K562 (cell line): ENCODE data around the gene BCL10. TPM values are rescaled to one million over a fixed set of nuclear protein-coding genes. Genes with fewer than 3 reads are reported as not detected.

Experiments used
- ADNP ChIP-seq: fragments of 200-800 bp; sonication (Bioruptor generic); IDR thresholded peaks from 2 replicates; pipeline ENCODE4 v1.6.1; 2016; ENCODE audit warnings: missing genetic modification characterization, missing compliant biosample characterization
- FOXP4 ChIP-seq: sonication (generic); formaldehyde crosslinking; IDR thresholded peaks from 2 replicates; pipeline ENCODE4 v1.8.0; 2022; ENCODE audit warnings: mild to moderate bottlenecking, missing genetic modification reagents, borderline replicate concordance
- MYC ChIP-seq, 2 experiments: fragments of 250-450 bp in 1 of 2; sonication (Bioruptor Pico) in 1 of 2; IDR thresholded peaks; 2 replicates each; pipeline versions ENCODE4 v1.5.1 to v1.6.1; 2012 to 2021; ENCODE audit warnings: low read depth in 2 of 2, borderline replicate concordance in 1 of 2, improper control_type of control experiment in 1 of 2, low read length in 1 of 2, mild to moderate bottlenecking in 1 of 2, moderate library complexity in 1 of 2
- POLR2A ChIP-seq: fragments of 450-650 bp; conservative IDR thresholded peaks from 2 replicates; pipeline ENCODE4 v1.6.1; 2016
- PREB ChIP-seq: sonication (generic); formaldehyde crosslinking; IDR thresholded peaks from 2 replicates; pipeline ENCODE4 v1.8.1; 2023; ENCODE audit warnings: mild to moderate bottlenecking, missing genetic modification reagents
- STAG1 ChIP-seq: sonication (generic); formaldehyde crosslinking; IDR thresholded peaks from 2 replicates; pipeline ENCODE4 v1.5.0; 2020; ENCODE audit warnings: missing genetic modification reagents, borderline replicate concordance
- ZNF3 ChIP-seq: fragments of 250-450 bp; sonication (Bioruptor Pico); IDR thresholded peaks from 2 replicates; pipeline ENCODE4 v1.5.0; 2021; ENCODE audit warnings: mild to moderate bottlenecking, moderate library complexity
- ZNF318 ChIP-seq, 2 experiments: fragments of 450-650 bp; IDR thresholded peaks; 2 replicates each; pipeline ENCODE4 v1.6.1; 2016; ENCODE audit warnings: mild to moderate bottlenecking in 2 of 2, borderline replicate concordance in 1 of 2, low read depth in 1 of 2, moderate library complexity in 1 of 2
- polyA plus RNA-seq, 8 experiments: library from polyadenylated mRNA; depleted of rRNA in 4 of 8; stranded (reverse) in 5 of 8; unstranded in 3 of 8; fragments of >200 nt; fragmentation: Nextera tagmentation in 2 of 8; fragmentation: Illumina TruSeq in 1 of 8; extraction: Ambion mirVana in 2 of 8; extraction: Trizol in 1 of 8; gene quantifications; 2 replicates each; pipeline versions ENCODE4 v1.2.1 to v1.2.3, GENCODE V29; 2011 to 2014; ENCODE audit warnings: inconsistent platforms in 1 of 8, missing spikeins in 1 of 8
- total RNA-seq, 7 experiments: library from RNA; depleted of rRNA in 6 of 7; stranded (reverse); fragments of >200 nt in 6 of 7; fragmentation: Illumina TruSeq in 2 of 7; extraction: Trizol in 2 of 7; gene quantifications; 2 replicates each; pipeline versions ENCODE4 v1.2.1 to v1.2.3, GENCODE V29; 2011 to 2021; ENCODE audit warnings: low replicate concordance in 1 of 7
- TF ChIP-seq, protein P1 (sequence below): fragments of 450-650 bp; IDR thresholded peaks from 2 replicates; pipeline ENCODE4 v1.7.1; 2018; ENCODE audit warnings: mild to moderate bottlenecking, low read depth; ENCODE audit not compliant: partially characterized antibody

BCL10 gene
- total and polyA plus RNA-seq, 9 of the 15 experiments (the other 6 are each of a cell fraction or from before 2014, with no cell fraction given) = 8.0 to 19.4 (median 12.3) TPM

DNA sequence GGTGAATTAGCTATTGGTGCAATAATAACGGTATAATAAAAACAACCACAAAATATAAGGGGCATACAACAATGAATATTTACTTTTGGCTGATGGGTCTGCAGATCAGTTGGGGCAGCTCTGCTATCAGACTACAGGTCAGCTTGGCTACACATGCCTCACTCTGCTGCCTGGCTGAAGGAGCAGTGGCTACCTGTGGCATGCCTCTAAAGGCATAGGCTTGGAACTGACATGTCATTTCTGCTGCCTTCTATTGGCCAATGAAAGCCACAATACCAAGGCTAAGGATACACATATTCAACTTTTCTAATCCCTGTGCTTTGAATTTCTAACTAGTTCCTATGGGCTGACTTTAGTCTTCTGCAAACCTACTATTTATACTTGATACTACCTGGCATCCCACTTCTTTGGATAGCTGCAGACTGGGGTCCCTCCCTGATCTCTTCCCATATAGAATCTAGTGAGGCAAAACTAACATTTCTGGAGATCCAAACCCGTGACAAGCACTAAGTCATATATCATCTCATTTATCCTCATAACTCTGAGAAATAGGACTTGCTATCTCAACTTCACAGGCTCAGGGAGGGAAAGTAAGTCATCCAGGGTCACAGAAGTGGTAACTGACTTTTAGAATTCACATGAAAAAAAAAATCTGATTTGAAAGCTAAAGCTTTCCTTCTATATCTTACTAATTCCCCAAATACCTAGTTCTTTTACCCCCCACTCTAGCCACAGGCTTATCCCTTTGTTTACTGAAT lies 56.4 kb downstream of the BCL10 start (continued):
- TF ChIP-seq ZNF318 (IDR thresholded peaks at IDR 0.05; ENCODE audit: borderline replicate concordance in 1 of 2, low read depth in 1 of 2) (no peak), ADNP (tag) (peak; percentile 64; the same call in 1 of the 2 replicates), ZNF3 (CRISPR knock-in tag) (no peak), POLR2A (no peak), STAG1 (CRISPR knock-in tag) (no peak), MYC (IDR thresholded peaks at IDR 0.05; ENCODE audit: low read depth, low read length) (no peak), MYC (CRISPR knock-in tag; IDR thresholded peaks at IDR 0.05; ENCODE audit: borderline replicate concordance, low read depth) (no peak), PREB (CRISPR knock-in tag) (no peak), FOXP4 (no peak)
- TF ChIP-seq, protein P1, sequence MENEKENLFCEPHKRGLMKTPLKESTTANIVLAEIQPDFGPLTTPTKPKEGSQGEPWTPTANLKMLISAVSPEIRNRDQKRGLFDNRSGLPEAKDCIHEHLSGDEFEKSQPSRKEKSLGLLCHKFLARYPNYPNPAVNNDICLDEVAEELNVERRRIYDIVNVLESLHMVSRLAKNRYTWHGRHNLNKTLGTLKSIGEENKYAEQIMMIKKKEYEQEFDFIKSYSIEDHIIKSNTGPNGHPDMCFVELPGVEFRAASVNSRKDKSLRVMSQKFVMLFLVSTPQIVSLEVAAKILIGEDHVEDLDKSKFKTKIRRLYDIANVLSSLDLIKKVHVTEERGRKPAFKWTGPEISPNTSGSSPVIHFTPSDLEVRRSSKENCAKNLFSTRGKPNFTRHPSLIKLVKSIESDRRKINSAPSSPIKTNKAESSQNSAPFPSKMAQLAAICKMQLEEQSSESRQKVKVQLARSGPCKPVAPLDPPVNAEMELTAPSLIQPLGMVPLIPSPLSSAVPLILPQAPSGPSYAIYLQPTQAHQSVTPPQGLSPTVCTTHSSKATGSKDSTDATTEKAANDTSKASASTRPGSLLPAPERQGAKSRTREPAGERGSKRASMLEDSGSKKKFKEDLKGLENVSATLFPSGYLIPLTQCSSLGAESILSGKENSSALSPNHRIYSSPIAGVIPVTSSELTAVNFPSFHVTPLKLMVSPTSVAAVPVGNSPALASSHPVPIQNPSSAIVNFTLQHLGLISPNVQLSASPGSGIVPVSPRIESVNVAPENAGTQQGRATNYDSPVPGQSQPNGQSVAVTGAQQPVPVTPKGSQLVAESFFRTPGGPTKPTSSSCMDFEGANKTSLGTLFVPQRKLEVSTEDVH = peak; percentile 25
